Adrenal gland (tissue), 5 donors: Measurements from ENCODE around the gene PPP1R12B.
A peak's percentile ranks its signal among the peaks of the same experiment; 100 is the strongest.

Experiments used
- CTCF ChIP-seq, 6 experiments: fragments of 450-650 bp in 4 of 6; fragments of 200-600 bp in 2 of 6; sonication (generic) in 1 of 6; IDR thresholded peaks; 1 replicate in 5 of 6; 2 replicates in 1 of 6; pipeline versions ENCODE4 v1.5.1 to v1.8.0; 2016 to 2021; ENCODE audit warnings: antibody characterized with exemption in 6 of 6, mild to moderate bottlenecking in 2 of 6, moderate library complexity in 1 of 6
- POLR2A ChIP-seq, 2 donors: fragments of 450-650 bp; IDR thresholded peaks; one replicate each; pipeline ENCODE4 v1.6.1; 2017; ENCODE audit warnings: antibody characterized with exemption in 2 of 2, mild to moderate bottlenecking in 2 of 2, moderate library complexity in 1 of 2
- donor health status: DM: no; HTN: no; CAD: no.

GRCh38 chr1:202348509-202349205 lies at the start of gene PPP1R12B:
- TF ChIP-seq POLR2A (IDR thresholded peaks at IDR 0.05) (peak in 1 of 2 donors; percentile 70), CTCF (IDR thresholded peaks at IDR 0.05) (peak in 1 of 6 experiments; percentile 9)
